ENCODE measurements around the gene CACNA1C. TPM values are rescaled to one million over a fixed set of nuclear protein-coding genes. Genes with fewer than 3 reads are reported as not detected.

CACNA1C gene
- total RNA-seq, 4 donors from 2014 or later, result 5.2 to 12.9 (median 6.3) TPM

GRCh38 chr12:2679816-2680675, 627.3 kb downstream of the CACNA1C start:
- TF ChIP-seq CTCF (IDR thresholded peaks at IDR 0.05) (no peak), EP300 (IDR thresholded peaks at IDR 0.05) (no peak), POLR2A (IDR thresholded peaks at IDR 0.05) (no peak)
- Histone ChIP-seq H3K4me3 (no peak overlapping the region), H3K27me3 (no peaks in the 10 kb centered on the region), H3K27ac (no peak overlapping the region), H3K4me1 (no peaks in the 10 kb centered on the region), H3K36me3 (peaks cover 0 to 27% (median 0%) of the 10 kb centered on the region in 3 donors), H3K9me3 (no peaks in the 10 kb centered on the region)
- DNase-seq (ENCODE audit: low spot score in 2 of 2), result no peak
- WGBS, 2 donors, result 82% methylated on average over 17 to 18 of the region's 18 CpGs

GRCh38 chr12:2680676-2681039, 627.9 kb downstream of the CACNA1C start:
- no peak for DNase-seq (ENCODE audit: low spot score in 2 of 2)
- TF ChIP-seq CTCF (IDR thresholded peaks at IDR 0.05) (no peak), EP300 (IDR thresholded peaks at IDR 0.05) (no peak), POLR2A (IDR thresholded peaks at IDR 0.05) (no peak)
- Histone ChIP-seq H3K4me3 (no peak overlapping the region), H3K4me1 (no peaks in the 10 kb centered on the region), H3K27me3 (no peaks in the 10 kb centered on the region), H3K9me3 (no peaks in the 10 kb centered on the region), H3K36me3 (peaks cover 0 to 27% (median 0%) of the 10 kb centered on the region in 3 donors), H3K27ac (no peak overlapping the region)
- WGBS, 2 donors, result 73% methylated on average over 3 of the region's 3 CpGs

- Histone ChIP-seq H3K9me3 (no peaks in the 10 kb centered on the region), H3K4me3 (no peak overlapping the region), H3K27ac (no peak overlapping the region), H3K4me1 (no peaks in the 10 kb centered on the region), H3K36me3 (peaks cover 0 to 34% (median 0%) of the 10 kb centered on the region in 3 donors), H3K27me3 (no peaks in the 10 kb centered on the region)
- 41 to 50% methylated on average over 12 of the region's 12 CpGs for WGBS, 2 donors
- TF ChIP-seq POLR2A (IDR thresholded peaks at IDR 0.05) (no peak), EP300 (IDR thresholded peaks at IDR 0.05) (no peak), CTCF (IDR thresholded peaks at IDR 0.05) (no peak)
- DNase-seq (ENCODE audit: low spot score in 2 of 2), result no peak
Measured at GRCh38 chr12:2681450-2682205, 628.8 kb downstream of the CACNA1C start.

GRCh38 chr12:2682296-2683251, 629.8 kb downstream of the CACNA1C start:
- H3K4me1 ChIP-seq, result no peaks in the 10 kb centered on the region
- no peaks in the 10 kb centered on the region for H3K27me3 ChIP-seq
- DNase-seq (ENCODE audit: low spot score in 2 of 2), result no peak
- H3K27ac ChIP-seq, result no peak overlapping the region
- no peaks in the 10 kb centered on the region for H3K9me3 ChIP-seq
- H3K4me3 ChIP-seq, result no peak overlapping the region
- TF ChIP-seq EP300 (IDR thresholded peaks at IDR 0.05), result no peak
- TF ChIP-seq CTCF (IDR thresholded peaks at IDR 0.05), result peak in 1 of 5 experiments; percentile 32
- no peak for TF ChIP-seq POLR2A (IDR thresholded peaks at IDR 0.05)
- H3K36me3 ChIP-seq, result peaks cover 0 to 27% (median 0%) of the 10 kb centered on the region in 3 donors
- 64 to 70% methylated on average over 9 of the region's 10 CpGs for WGBS, 2 donors

Measured in tibial nerve (tissue), 4 donors.